ENCODE measurements around the gene SART3.
"Not testable (repeated sequence)": the region's sequence is repeated elsewhere in the genome, so short reads cannot be mapped to it uniquely, and the experiment has no call there.

SART3 gene

DNA sequence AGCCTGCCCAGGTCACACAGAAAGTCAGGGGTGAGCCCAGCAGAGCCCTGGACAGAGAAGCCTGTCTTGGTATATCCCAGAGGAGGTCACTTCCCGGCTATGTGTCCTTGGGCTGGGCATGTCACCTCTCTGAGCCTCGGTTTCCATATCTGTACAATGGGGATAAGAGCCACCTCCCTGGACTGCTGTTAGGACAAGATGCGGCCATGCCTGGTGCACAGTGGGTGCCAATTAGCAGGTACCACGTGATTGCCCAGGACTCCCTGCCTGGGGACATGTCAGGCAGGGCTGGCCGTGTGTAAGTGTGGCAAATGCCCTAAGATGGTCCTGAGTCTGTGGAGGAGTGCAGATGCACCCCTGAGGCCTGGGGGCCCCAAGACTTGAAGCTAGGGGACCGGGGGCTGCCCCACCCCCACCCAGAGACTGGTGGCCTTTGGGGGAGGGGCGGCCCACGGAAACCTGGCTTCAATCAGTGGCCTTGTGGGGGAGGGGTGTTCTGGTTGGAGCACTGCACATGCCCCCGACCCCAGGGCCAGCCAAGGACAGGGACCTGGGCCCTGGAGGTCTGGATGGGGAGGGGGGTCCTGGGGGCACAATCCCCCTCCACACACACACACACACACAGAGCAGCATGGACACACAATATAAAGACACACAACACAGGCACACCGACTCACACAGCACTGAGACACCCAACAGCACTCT, 36.0 kb upstream of the SART3 start:
- no peak for DNase-seq

DNA sequence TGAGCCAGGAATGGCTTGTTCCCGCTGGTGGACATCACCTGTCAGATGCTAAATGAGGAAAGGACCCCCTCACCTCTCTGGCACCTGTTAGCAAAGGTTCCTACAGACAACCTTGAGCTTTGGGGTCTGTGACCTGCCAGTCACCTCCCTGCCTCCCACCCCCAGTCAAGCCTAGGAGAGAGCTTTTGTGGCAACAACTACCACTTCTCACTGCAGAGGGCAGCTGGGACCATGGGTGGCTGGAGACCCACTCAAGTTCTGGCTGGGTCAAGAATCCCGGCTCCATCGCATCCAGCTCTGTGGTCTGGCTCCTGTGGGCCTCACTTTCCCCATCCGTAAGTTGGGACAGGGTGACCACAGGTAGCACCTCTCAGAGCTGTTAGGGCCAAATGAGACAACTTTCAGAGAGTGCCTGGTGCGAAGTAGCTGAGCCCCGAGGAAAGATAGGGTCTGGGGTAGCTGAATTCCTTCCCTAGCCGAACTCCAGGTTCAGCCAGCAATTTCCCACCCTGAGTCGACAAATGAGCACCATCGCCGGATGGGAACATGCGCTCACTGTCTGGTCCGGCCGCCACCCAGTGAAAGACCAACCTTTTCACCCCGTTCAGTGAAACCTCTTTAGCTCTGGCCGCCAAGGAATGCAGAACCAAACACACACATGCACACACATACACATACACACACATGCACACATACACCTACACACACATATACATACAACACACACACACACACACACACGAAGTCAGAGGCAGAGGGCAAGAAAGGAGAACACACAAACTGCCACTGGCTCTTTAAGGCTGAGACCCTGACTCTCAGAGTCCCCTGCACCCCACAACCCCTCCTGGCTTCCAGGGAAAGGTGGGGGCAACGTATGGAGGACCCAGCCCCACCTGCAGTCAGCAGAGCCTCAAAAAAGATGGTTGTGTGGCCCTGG, 35.0 kb upstream of the SART3 start:
- DNase-seq: no peak

DNA sequence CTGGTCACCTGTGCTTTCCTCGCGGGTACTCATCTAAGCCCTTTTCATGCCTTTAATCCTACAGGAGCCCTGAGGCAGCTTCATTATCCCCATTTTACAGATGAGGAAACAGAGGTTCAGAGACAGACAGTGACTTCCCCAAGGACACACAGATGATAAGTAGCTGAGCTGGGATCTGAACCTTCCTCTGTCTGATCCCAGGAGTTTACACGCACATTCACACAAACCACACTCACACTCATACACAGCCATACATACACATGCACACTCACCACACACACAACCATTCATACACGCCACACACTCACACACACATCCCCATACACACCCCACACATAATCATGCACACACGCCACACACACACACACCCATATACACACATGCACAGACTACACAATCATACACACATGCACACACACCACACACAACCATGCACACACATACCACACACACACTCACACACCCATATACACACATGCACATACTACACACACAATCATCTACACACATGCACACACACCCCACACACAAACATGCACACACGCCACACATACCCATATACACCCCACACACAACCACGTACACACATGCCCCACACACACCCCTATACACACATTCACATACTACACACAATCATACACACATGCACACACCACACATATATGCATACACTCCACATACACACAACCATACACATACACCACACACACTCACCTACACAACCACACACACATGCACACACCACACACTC, 34.2 kb upstream of the SART3 start:
- DNase-seq: no peak

DNA sequence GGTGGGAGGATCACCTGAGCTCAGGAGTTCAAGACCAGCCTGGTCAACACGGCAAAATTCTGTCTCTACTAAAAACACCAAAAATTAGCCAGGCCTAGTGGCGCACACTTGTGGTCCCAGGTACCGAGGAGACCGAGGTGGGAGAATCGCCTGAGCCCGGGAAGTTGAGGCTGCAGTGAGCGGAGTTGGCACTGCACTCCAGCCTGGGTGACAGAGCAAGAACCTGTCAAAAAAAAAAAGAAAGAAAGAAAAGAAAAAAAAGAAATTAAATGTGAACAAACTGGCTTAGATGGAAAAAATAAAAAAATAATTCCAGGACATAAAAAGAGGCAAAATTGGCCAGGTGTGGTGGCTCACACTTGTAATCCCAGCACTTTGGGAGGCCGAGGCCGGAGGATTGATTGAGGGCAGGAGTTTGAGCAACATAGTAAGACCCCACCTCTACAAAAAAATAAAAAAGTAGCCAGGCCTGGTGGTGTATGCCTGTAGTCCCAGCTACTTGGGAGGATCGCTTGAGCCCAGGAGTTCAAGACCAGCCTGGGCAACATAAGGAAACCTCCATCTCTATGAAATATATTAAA, 33.4 kb upstream of the SART3 start:
- no peak for DNase-seq

DNA sequence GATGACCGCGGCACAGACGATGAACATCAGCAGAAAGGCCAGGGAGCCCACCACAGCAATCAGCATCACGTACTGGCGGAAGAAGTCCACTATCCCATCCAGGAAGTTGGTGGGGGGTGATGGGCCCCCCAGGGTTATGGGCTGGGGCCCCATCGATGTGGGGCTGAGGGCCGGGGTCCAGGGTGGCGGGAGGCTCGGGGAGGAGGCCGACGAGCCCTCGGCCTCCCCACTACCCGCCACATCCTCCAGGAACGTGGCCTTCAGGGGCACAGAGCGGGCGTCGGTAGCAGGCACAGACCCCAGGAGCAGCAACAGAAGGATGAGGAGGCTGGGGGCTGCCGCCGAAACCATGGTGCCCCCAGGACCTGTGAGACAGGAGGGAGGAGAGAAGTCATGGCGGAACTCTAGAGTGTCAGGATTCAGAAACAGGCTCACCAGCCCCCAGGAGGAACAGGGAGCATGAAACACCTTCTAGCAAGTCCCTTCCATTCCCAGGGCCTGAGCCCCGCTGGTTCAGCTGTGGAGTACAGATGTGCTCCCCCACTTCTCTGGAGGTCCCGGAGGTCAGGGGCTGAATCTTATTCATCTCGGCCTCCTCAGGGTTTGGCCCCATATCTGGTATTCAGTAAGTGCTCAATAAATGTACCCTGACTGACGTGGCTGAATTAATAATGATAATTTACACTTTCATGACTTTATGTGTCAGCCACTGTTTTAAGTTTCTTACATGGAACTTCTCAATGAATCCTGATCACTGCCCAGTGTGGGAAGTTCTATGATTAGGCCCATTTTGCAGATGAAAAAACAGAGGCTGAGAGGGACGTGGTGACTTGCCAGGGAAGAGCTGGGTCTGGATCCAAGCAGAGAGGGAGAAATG, 31.3 kb upstream of the SART3 start:
- DNase-seq: no peak

DNA sequence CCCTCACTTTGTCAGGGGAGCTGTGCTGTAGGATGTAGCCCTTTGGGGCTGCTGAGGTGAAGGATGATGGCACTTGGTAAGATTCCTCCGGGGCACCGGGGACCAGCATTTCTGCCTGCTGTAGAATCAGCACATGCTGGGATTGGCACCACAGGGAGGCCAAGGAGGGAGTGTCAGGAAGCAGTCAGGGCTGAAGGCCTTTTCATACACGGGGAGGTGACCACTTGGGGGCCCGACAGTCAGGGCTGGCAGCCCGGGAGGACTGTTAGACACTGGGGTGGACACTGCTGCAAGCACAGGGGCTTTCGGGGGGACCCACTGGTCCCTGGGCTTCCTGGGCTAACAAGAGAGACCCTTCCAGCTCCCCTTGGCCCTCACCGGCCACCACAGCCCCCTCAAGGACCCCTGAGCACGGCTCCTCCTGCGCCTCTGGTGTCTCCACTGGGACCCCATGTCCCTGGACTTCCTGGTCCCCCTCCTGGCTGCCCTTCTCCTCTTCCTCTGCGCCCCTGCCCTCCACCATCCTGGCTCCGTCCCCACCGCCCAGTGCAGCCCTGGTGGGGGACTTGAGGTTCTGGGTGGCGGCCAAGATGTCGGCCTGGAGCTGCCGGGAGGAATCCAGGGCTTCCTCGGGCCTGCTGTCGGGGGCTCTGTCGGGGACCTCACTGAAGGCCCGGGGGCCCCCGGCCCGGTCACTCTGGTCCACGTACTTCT, 30.5 kb upstream of the SART3 start:
- DNase-seq: no peak

DNA sequence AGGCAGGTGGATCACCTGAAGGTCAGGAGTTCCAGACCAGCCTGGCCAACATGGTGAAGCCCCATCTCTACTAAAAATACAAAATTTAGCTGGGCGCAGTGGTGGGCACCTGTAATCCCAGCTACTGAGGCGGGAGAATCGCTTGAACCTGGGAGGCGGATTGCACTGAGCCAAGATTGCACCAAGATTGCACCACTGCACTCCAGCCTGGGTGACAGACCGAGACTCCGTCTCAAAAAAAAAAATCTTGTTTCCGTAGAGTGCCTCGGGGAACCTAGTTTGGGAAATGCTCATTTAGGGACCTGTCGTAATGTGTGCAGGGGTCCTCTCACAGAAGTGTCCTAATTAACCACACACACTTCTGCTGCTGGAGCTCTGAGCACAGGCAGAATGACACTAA, 29.5 kb upstream of the SART3 start:
- not testable (repeated sequence) for DNase-seq

DNA sequence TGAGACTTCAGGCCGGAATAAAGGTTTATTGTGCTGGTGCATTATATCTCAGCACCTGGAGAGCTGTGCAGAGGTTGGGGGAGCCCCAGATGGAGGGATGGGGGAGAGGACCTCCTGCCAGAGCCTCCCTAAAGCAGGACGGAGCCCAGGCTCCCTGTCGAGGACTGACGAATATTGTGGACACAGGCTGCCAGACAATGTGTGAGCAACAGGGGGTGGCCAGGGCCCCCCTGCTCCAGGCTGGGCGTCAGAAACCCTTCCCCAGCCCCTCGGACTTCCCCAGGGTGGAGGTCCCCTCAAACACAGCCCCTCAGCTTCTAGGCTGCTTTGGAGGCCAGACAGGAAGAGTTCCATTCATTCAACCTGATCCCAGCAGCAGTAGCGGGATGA, 28.9 kb upstream of the SART3 start:
- no peak for DNase-seq

DNA sequence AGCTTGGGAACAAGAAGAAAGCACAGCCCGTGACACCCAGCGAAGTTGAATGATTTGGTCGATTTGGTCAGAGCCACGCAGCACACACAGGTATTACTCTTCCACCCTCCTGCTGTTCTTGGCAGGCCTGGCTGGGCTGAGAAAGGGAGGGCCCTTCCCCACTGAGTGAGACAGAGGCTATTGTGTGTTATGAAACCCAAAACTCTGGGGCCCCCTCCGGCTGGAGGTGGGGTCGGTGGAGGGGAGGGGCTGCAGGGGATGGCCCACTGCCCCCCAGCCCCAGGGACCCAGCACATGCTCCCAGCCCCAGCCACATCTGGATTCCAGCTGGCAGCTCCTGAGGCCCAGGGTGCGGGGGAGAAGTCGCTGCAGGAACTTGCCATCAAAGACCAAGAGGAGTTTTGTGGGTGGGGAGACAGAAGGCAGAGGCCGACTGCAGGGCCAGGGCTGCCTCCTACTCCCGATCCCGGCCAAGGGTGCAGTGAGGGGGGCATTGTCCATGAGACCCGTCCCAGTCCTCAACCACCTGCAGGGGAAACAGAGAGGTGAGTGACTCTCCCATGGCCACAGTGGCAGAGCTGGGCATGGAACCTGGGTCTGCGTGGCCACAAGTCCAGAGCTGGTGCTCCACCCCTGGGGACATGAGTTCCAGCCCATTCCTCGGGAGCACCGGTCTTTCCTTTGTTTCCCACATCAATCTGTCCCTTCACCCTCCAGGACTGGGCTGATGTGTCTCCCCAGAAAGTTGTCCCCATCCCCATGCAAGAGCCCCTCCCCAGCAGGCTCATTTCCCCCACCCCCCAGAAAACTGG, 28.3 kb upstream of the SART3 start:
- DNase-seq: no peak

DNA sequence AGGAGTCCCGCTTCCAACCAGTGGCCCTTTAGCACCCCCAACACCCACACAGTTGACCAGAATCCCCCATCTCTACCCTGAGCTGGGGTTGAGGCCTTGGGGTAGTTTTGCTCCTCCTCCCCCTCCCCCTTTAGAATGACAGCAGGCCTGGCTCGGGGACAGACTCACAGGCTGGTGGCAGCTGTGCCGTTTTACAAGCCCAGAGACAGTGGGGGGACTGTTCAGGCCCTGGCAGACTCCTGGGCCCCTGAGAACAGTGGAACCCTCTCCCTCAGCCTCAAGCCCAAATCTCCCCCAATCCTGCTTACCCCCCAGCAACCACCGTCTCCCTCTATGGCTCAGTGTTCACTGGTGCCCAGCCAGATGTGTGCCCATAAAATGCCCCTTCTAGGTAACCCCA, 26.9 kb upstream of the SART3 start:
- DNase-seq: no peak

DNA sequence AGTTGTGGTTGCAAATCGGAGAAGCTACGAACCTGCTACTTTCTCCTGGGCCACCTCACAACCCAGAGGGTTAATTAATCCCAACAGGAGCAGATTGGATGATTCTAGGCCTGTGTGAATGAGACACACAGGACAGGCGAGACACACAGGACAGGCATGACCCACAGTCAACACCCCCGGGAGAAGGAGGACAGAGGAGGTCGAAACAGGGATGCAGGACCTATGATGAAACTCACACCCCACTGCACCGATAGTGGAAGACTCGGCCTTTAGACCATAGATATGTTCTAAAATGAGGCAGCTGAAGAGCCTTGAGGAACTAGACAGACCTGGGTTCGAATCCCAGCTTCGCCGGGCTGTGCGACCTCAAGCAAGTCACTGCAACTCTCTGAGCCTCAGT, 25.3 kb upstream of the SART3 start:
- no peak for DNase-seq

DNA sequence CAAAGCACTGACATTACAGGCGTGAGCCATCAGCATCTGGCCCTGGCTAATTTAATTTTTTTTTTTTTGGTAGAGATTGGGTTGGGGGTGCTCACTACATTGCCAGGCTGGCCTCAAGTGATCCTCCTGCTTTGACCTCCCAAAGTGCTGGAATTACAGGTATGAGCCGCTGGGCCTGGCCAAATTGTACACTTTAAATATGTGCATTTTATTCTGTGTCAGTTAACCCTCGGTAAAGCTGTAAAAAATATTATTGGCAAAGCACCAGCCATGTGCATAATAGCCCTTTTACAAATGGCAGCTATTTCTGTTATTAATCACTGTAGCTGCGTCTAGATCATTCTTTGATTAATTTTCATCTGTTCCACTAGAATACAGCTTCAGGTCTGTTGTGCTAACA, 24.9 kb upstream of the SART3 start:
- DNase-seq: no peak

DNA sequence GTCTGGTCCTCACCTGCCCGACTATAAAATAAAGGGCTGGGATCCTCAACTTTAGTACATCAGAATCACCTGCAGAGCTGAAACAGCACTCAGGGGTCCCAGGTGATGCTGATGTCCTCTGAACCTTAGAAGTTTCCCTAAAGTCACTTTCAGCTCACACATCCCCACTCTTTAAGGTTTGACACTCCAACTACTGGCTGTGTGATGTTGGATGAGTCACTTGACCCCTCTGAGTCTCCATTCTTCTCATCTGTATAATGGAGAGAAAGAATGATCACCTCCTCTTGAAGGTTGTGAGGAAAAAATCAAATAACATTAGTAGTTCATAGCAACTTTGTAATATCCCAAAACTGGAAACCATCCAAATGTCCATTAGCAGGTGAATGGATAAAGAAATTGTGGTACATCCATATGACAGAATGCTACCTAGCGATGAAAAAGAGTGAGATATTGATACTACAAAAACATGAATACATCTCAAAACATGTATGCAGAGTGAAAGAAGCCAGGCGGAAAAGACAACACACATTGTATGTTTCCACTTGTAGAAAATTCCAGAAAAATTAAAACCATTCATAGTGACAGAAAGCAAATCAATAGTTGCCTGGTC, 23.6 kb upstream of the SART3 start:
- no peak for DNase-seq

DNA sequence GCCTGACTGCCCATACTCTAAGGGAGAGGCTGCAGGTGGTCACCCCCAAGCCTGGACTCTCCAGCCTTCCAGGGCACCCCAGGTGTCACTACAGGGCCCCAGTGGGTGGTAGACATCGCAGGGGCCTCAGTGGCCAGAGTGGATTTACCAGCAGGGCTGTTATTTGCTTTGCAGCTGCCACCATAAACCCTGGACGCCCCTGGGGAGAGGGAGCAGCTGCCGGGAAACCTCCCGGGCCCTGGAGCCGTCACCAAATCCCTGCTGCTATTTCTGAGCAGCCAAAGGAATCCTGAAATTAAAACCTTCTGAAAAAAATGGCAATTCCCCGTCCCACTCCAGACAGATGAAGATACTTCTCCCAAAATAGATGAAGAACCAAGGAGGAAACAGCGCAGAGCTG, 23.0 kb upstream of the SART3 start:
- peak in 1 of 2 experiments; percentile 38 for DNase-seq

DNA sequence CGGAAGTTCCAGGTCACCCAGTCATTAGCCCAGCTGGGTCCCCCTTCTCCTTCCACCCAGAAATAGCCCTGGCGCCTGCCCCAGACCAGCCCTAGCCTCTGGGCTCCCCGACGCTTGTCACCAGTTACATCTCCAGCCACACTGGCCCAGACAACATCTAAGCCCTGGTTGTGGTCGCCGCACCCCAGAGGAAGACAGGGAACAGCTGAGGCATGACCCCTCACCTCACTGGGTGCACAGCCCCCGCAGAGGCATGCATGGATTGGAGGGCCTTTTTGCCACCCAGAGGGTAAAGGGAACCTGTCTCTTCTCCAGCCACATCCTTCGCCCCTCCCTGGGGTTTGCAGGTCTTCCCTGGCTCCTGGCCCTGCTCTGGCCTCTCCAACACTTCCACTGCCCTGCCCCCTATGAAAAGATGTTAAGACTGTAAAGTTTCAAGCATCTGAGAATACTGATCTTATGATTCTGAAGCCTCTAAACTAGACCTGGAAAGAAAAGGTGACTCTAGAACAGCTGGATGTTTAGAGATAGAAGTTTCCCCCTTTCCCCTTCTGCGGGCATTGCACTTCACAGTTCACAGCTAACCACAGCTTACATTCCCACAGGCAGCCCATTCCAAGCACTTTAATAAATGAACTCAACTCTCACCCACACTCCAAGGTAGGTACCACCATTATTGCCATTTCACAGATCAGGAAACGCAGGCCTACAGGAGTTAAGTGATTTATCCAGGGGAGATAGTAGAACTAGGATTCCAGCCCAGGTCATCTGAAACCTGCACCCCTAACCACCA, 22.2 kb upstream of the SART3 start:
- no peak for DNase-seq

DNA sequence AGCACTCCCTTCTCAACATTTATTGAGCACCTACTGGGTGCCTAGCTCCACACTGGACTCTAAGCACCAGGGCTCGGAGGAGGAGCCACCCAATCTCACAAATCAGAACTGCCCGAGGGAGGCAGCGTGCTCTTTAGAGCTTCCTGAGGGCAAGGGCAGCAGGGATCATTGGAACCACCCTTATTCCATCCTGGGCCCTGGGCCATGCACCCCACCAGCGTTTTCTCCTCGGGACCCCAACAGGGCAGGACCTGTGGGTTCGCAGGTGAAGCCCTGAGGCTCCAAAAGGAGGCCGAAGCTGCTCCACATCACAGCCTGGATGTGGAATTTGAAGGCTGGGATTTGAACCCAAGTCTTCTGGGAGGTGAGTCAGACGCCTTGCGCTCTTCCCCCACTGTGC, 21.5 kb upstream of the SART3 start:
- no peak for DNase-seq

DNA sequence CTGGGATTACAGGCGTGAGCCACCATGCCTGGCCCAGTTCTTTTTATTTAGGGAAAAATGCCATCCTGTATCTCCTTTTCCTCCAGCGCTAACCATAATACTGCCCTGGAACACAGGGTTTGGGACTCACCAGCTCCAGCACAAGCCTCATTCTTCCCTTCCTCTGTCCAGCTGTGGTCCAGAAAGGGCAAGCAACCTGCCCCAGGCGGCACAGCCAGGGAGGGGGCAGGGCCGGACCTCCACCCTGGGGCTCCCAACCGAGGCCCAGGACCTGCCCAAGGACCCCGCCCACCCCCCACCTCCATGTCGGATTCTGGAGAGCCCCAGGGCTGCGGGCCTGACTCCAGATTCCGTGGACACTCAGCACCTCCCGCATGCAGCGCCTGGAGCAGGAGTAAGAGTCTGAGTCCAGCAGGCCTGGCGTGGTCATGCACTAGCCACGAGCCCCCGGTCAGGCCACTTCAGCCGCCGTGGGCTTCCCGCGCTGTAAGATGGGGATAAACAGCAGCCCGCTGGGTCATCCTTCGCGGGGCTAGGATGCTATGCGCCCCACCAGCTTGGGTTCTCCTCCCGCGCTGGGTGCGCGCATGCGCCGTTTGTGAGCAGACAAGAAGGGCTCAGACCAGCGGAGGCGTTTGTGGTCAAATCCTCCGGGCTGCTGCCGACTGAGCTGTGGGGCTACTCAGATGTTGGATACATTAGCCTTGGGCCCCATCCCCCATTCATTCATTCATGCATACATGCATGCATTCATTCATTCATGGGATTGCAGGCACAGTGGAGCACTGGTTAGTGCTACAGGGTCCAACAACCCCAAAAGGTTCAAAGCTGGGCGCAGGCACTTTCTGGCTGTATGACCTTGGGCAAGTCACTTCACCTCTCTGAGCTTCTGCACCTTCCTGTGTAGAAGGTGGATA, 20.6 kb upstream of the SART3 start:
- no peak for DNase-seq

DNA sequence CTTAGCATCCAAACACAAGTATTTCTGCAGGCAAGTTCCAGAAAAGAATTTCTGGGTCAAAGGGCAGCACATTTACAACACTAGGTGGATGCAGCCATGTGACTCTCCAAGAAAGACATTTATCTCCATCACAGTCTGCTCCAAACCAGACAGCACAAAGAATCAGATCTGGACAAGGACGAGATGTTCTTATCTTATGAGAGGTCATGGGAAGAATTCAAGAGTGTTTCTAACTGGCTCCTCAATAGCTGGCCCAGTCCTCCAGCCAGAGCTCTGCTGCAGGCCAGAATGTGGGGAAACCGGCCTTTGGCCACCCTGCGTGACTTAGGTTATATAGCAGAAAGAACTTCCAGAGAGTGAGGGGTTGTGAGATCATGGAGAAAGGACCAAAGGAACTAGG, 19.6 kb upstream of the SART3 start:
- DNase-seq: no peak

Measured in SHP77 (cell line).